Panc1 (cell line): ENCODE measurements around the gene KCNAB2. TPM values are rescaled to one million over a fixed set of nuclear protein-coding genes. Genes with fewer than 3 reads are reported as not detected.

Experiments
- ATAC-seq: fragments of 200-7000 bp; cut with Tn5 transposase; 2 replicates; pipeline ENCODE4 v1.9.1; 2020; ENCODE audit warnings: mild to moderate bottlenecking, moderate library complexity
- BruUV-seq: library from RNA; stranded (reverse); fragments of 400-500 nt; replicated peaks from 2 replicates; lab custom pipeline; 2021; lab: Mats Ljungman, UMichigan
- CTCF ChIA-PET: fragments of 300-600 bp; sonication (Branson Sonifier 250); formaldehyde crosslinking; loops from one replicate; lab custom pipeline; 2022; ENCODE audit warnings: antibody characterized with exemption; lab: Charles Lee
- POLR2A ChIA-PET: fragments of 300-600 bp; sonication (Branson Sonifier 250); formaldehyde crosslinking; loops from one replicate; lab custom pipeline; 2022; ENCODE audit warnings: antibody characterized with exemption; lab: Charles Lee
- DNase-seq: peaks from one replicate; pipeline ENCODE4 v3.0.0-alpha.2; 2010; ENCODE audit warnings: low read depth, low spot score
- H3K27ac ChIP-seq: 2 replicates; pipeline ENCODE4 v1.5.1; 2011; ENCODE audit warnings: mild to moderate bottlenecking, low read length, inconsistent platforms
- H3K27me3 ChIP-seq: fragments of 200-500 bp; sonication (Bioruptor generic); 2 replicates; pipeline ENCODE4 v1.6.0; 2014; ENCODE audit warnings: low read length, inconsistent platforms; ENCODE audit not compliant: control insufficient read depth, insufficient read depth
- H3K36me3 ChIP-seq: fragments of 200-500 bp; sonication (Bioruptor generic); 2 replicates; pipeline ENCODE4 v1.5.1; 2014; ENCODE audit warnings: inconsistent platforms, mild to moderate bottlenecking, low read length, moderate library complexity; ENCODE audit not compliant: control insufficient read depth, insufficient read depth
- H3K4me1 ChIP-seq: 2 replicates; pipeline ENCODE4 v1.5.1; 2011; ENCODE audit warnings: inconsistent platforms, mild to moderate bottlenecking, low read length, moderate library complexity; ENCODE audit not compliant: control insufficient read depth, insufficient read depth
- H3K4me3 ChIP-seq, 2 experiments: 2 replicates each; pipeline ENCODE4 v1.5.1; 2011 to 2012; ENCODE audit warnings: low read depth in 2 of 2, low read length in 2 of 2, mild to moderate bottlenecking in 2 of 2, inconsistent platforms in 1 of 2, moderate library complexity in 1 of 2
- H3K9me3 ChIP-seq: fragments of 200-500 bp; sonication (Bioruptor generic); 2 replicates; pipeline ENCODE4 v1.5.1; 2014; ENCODE audit warnings: low read depth, mild to moderate bottlenecking, inconsistent platforms, low read length, moderate library complexity; ENCODE audit not compliant: control insufficient read depth, insufficient read depth
- CTCF ChIP-seq: fragments of 450-650 bp; IDR thresholded peaks from 2 replicates; pipeline ENCODE4 v1.5.1; 2017; ENCODE audit warnings: mild to moderate bottlenecking
- POLR2AphosphoS5 ChIP-seq: IDR thresholded peaks from 2 replicates; pipeline ENCODE4 v1.6.1; 2012; ENCODE audit warnings: mild to moderate bottlenecking, low read depth, low read length, moderate library complexity
- REST ChIP-seq, 2 experiments: IDR thresholded peaks; 2 replicates each; pipeline ENCODE4 v1.6.1; 2011 to 2012; ENCODE audit warnings: low read depth in 2 of 2, control low read depth in 1 of 2, low read length in 1 of 2, mild to moderate bottlenecking in 1 of 2, moderate library complexity in 1 of 2; ENCODE audit not compliant: insufficient read depth in 1 of 2
- SIN3A ChIP-seq: IDR thresholded peaks from 2 replicates; pipeline ENCODE4 v1.6.1; 2012; ENCODE audit warnings: low read depth, mild to moderate bottlenecking, low read length, moderate library complexity, borderline replicate concordance; ENCODE audit not compliant: insufficient read depth
- TCF7L2 ChIP-seq: IDR thresholded peaks from 2 replicates; pipeline ENCODE4 v1.6.1; 2011; ENCODE audit warnings: mild to moderate bottlenecking, low read depth, low read length, inconsistent platforms
- in situ Hi-C: cut with HindIII; loops from 2 replicates; pipeline ENCODE4 v1.10.0; 2016; ENCODE audit warnings: low sequenced_read_pairs, low pct_unique_long_range_greater_than_20kb
- intact Hi-C: fragments of 100-400 bp; cut with micrococcal nuclease; formaldehyde crosslinking; loops from one replicate; pipeline ENCODE4 v1.10.0; 2022; ENCODE audit not compliant: unreplicated experiment
- total RNA-seq: library from RNA; stranded (reverse); gene quantifications from one replicate; pipeline ENCODE4 v1.2.1, GENCODE V29; 2021; ENCODE audit not compliant: unreplicated experiment

The KCNAB2 gene
- total RNA-seq, 1 experiment from 2014 or later: 27.6 TPM

- intact Hi-C loops: no loop called here
- ATAC-seq: no peak
- no TSS peak for BruUV-seq
- H3K27ac ChIP-seq: no peak overlapping the region
- H3K36me3 ChIP-seq: no peaks in the 10 kb centered on the region
- in situ Hi-C loops: no loop called here
- H3K4me1 ChIP-seq: peaks cover 5% of the 10 kb centered on the region; the same call in 1 of the 2 replicates
- no peak overlapping the region for H3K4me3 ChIP-seq
- no peak for DNase-seq
- CTCF ChIA-PET: no interaction called here
- peaks cover 6% of the 10 kb centered on the region for H3K9me3 ChIP-seq
- no peak for TF ChIP-seq TCF7L2
- TF ChIP-seq REST (IDR thresholded peaks at IDR 0.05; ENCODE audit: insufficient read depth in 1 of 2, low read depth in 2 of 2, low read length in 1 of 2): no peak
- no peak for TF ChIP-seq POLR2AphosphoS5
- TF ChIP-seq SIN3A: no peak
- no peak for TF ChIP-seq CTCF
- H3K27me3 ChIP-seq: no peaks in the 10 kb centered on the region
- POLR2A ChIA-PET: no interaction called here
Observed at GRCh38 chr1:6111991-6112689, 66.5 kb downstream of the KCNAB2 start.

- ChIA-PET CTCF (no interaction called here), POLR2A (no interaction called here)
- in situ Hi-C loops (no loop called here), intact Hi-C loops (no loop called here)
- BruUV-seq: no TSS peak
- Histone ChIP-seq H3K27ac (no peak overlapping the region), H3K36me3 (no peaks in the 10 kb centered on the region), H3K4me1 (peaks cover 5% of the 10 kb centered on the region; the same call in 1 of the 2 replicates), H3K4me3 (no peak overlapping the region), H3K9me3 (peaks cover 11% of the 10 kb centered on the region), H3K27me3 (no peaks in the 10 kb centered on the region)
- no peak for ATAC-seq
- no peak for TF ChIP-seq POLR2AphosphoS5
- TF ChIP-seq CTCF: no peak
- no peak for TF ChIP-seq SIN3A
- no peak for DNase-seq
Observed at GRCh38 chr1:6112690-6113005, 67.0 kb downstream of the KCNAB2 start.
